ENCODE data around the gene SORL1.
A peak's percentile ranks its signal among the peaks of the same experiment; 100 is the strongest.

DNA sequence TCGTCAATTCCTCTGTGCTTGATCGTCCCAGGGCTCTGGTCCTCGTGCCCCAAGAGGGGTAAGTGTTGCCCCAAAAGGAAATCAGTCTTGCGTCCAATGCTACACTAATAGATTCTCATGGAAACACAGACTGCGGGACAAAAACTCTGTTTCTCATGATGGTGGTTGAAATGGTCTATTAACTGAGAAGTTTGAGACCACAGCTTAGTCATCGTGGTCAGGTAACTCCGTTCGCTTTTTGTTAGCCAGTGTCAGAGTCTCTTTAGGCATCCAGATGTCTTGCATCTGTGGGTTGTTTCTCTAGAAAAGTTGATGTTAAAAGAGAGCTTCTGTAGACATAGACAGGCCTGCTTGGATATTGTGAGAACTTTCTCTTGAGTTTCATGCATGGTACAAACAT is 105.2 kb downstream of the SORL1 start:
- TF ChIP-seq POLR2A (IDR thresholded peaks at IDR 0.05; ENCODE audit: low read depth, low read length) (no peak), POLR2AphosphoS5 (IDR thresholded peaks at IDR 0.05; ENCODE audit: low read depth, low read length) (peak; percentile 45; the same call in 1 of the 2 replicates)
